Activated T-cell treated with anti-CD3 and anti-CD28 coated beads, Interleukin-2, amount 50 U/mL, for 4 hours (primary cell): Measurements from ENCODE around the gene SYCP3. TPM values are rescaled to one million over a fixed set of nuclear protein-coding genes. Genes with fewer than 3 reads are reported as not detected.

Experiments
- ATAC-seq, 2 donors: fragments of 200-7000 bp; cut with Tn5 transposase; one replicate each; pipeline ENCODE4 v1.10.0; 2021
- DNase-seq: peaks from one replicate; pipeline ENCODE4 v3.0.0-alpha.2; 2020
- H3K27me3 Mint-ChIP-seq: one replicate; pipeline ENCODE4 v1.8.0; 2021; ENCODE audit warnings: low read depth, mixed read lengths
- H3K36me3 Mint-ChIP-seq: one replicate; pipeline ENCODE4 v1.8.0; 2022; ENCODE audit warnings: mixed read lengths; ENCODE audit not compliant: insufficient read depth
- H3K4me1 Mint-ChIP-seq: one replicate; pipeline ENCODE4 v1.8.0; 2021; ENCODE audit warnings: low read depth, mixed read lengths
- H3K4me3 Mint-ChIP-seq: one replicate; pipeline ENCODE4 v1.8.0; 2021; ENCODE audit warnings: mild to moderate bottlenecking, moderate library complexity, mixed read lengths
- H3K9me3 Mint-ChIP-seq: one replicate; pipeline ENCODE4 v1.8.0; 2021; ENCODE audit warnings: mixed read lengths
- total RNA-seq, 3 donors: library from RNA; stranded (reverse); gene quantifications; one replicate each; pipeline ENCODE4 v1.2.1, GENCODE V29; 2021

The SYCP3 gene
- total RNA-seq = under 1 TPM in 2 of 3 donors, not detected in 1; 0.13 to 0.43 TPM

DNA sequence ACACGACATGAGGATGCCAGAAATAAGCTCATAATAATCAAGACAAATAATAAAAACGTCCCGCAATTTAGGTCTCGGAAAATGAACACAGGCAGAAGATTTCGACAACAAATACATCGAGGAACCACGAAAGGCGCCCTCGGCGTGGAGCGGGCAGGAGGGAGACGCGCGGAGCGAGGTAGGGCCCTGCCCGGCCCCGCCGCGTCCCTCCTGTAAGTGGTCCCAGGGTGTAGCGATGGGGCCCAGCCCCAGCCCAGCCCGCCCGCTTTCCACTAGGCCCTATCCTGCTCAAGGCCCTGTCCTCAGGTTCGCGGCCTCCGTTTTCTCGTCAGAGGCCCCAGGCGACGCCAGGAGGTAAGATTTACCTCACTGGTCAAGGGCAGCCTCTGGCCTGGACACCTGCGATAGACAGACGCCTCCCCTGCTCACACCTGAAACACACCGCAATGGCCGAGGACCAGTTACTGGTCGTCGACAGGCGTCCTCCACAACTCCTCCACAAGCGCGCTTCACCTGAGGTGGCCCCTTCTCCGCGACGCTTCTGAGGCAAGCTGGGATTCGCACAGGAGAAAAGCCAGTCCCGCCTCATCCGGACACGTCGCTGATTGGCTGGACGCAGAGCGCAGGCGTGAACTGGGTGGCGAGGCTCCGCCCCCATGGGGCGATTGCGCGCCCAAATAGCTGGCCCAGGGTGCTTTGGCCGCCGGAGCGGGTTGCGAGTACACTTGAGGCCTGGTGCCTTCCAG is at the start of gene SYCP3:
TSS of gene SYCP3 (minus strand) at position 543 of the 746 bp plus-strand sequence. CDS start 1,527 bp downstream, outside the sequence.
- DNase-seq = no peak
- ATAC-seq = no peak
- Mint-ChIP-seq H3K4me1 (peaks cover 10% of the 10 kb centered on the region), H3K4me3 (no peak within 1 kb of the TSS), H3K27me3 (no peaks in the 10 kb centered on the region), H3K9me3 (no peaks in the 10 kb centered on the region), H3K36me3 (peaks cover 9% of the 10 kb centered on the region)

DNA sequence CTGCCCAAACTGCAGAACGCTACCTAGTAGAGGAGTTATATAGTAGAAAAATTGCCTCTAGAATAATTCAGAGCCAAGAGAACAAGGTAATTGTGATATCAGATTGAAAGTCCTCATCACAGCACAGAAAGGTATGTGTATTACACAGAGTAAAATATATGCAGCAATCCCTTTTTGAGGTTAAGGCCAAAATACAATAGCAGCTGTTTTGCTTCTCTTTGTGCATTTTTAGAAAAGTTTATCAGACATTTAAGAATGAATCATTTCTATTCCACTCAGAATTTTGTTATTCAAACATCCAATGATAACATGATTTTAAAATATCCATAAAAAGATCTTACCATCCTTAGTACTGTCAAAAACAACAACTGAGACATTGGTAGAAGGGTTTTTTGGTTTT is 46.4 kb upstream of the SYCP3 start:
- no peak for ATAC-seq
- Mint-ChIP-seq H3K4me3 (no peak overlapping the region), H3K4me1 (peaks cover 15% of the 10 kb centered on the region), H3K9me3 (no peaks in the 10 kb centered on the region), H3K27me3 (no peaks in the 10 kb centered on the region), H3K36me3 (peaks cover 27% of the 10 kb centered on the region)
- DNase-seq = no peak

DNA sequence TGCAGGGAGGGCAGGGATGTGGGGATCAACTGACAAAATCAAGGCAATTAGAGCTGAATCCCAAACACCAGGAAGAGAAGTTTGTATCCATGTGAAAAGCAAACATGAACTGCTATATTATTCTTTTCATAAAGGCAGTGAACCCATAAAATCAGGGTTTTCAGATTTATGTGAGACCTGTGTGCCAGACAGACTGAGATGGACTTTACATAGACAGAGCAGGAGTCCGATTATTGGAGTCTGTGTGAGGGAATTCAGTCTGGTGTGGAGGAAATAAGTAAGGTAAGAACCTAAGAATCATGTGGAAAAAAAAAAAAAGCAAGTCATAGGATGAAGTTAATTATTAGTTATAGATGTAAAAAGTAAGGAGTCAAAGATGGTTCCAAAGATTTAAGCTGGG is 45.1 kb upstream of the SYCP3 start:
- DNase-seq (no peak), ATAC-seq (no peak)
- Mint-ChIP-seq H3K4me1 (peaks cover 14% of the 10 kb centered on the region), H3K9me3 (no peaks in the 10 kb centered on the region), H3K27me3 (no peaks in the 10 kb centered on the region), H3K4me3 (no peak overlapping the region), H3K36me3 (peaks cover 26% of the 10 kb centered on the region)

DNA sequence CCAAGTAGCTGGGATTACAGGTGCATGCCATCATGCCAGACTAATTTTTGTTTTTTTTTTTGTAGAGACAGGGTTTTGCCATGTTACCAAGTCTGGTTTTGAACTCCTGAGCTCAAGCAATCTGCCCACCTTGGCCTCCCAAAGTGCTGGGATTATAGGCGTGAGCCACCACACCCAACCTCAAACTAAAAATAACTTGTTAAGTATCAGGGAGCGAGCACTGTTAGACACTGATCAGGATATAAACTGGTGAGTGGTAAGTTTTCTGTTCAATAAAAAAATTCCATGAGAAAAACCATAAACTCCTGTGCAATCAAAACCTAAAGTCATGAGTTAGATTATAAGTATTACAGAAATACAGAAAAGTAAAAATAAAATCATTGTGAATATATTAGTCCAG is 44.6 kb upstream of the SYCP3 start:
- no peaks in the 10 kb centered on the region for H3K9me3 Mint-ChIP-seq
- H3K36me3 Mint-ChIP-seq = peaks cover 30% of the 10 kb centered on the region
- no peaks in the 10 kb centered on the region for H3K27me3 Mint-ChIP-seq
- DNase-seq (no peak), ATAC-seq (no peak)
- no peak overlapping the region for H3K4me3 Mint-ChIP-seq
- peaks cover 14% of the 10 kb centered on the region for H3K4me1 Mint-ChIP-seq

DNA sequence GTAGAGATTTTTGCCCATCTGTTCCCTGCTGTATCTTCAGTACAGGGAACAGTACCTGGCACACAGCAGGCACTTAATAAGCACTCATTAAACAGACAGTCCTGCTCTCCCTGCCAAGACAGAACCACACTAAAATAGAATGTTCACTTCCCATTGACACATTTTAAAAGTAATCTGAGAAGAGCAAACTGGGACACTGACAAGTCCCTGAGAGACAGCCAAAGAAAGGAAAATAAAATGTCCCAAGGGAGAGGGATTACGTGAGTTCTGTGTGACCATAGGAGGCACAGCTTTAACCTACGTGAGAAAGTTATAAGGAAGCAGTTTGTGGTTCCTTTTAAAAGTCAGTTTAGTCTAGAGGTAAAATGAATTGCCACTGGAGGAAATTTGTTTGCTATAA is 43.9 kb upstream of the SYCP3 start:
- Mint-ChIP-seq H3K4me1 (peaks cover 14% of the 10 kb centered on the region), H3K4me3 (no peak overlapping the region), H3K36me3 (peaks cover 32% of the 10 kb centered on the region), H3K9me3 (no peaks in the 10 kb centered on the region), H3K27me3 (no peaks in the 10 kb centered on the region)
- ATAC-seq = no peak
- DNase-seq = no peak

DNA sequence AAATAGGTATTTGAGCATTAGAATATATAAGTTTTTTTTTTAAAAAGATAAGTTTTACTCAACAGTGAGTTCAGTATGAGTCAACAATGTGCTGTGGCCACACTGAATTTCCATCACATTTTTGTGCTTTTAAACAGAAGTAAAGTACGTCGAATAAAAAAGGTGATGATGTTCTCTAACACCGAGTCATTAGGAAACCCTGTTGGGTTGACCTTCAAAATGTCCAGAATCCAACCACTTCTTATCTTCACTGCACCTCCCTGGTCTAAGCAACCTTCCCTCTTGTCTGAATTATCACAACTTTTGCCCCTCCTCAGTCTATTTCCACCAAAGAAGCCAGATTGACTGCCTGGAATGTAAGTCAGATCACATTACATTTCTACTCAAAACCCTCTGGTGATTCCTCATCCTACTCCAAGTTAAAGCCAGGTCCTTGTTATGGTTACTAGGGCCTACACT is 43.0 kb upstream of the SYCP3 start:
- peaks cover 14% of the 10 kb centered on the region for H3K4me1 Mint-ChIP-seq
- ATAC-seq = peak; percentile 46 to 73

DNA sequence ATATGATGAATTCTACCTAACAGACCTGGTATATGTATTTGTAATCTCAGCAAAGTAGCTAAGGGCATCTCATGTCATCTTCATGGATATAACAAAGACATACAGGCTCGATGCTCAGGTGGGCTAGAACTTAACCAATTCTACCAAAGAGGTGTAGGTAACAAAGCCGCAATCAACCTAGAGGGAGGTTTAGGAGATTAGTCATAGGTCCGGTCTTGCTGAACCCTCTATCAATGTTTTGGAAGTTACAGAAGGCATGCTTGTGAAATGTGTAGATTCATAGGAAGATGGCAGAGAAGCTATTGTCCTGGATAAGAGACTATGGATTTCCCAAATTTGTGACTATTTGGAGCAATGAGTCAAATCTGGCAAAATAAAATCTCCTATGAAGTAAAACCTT is 42.6 kb upstream of the SYCP3 start:
- peaks cover 27% of the 10 kb centered on the region for H3K36me3 Mint-ChIP-seq
- no peaks in the 10 kb centered on the region for H3K27me3 Mint-ChIP-seq
- DNase-seq (no peak), ATAC-seq (peak in 1 of 2 donors; percentile 36)
- peaks cover 14% of the 10 kb centered on the region for H3K4me1 Mint-ChIP-seq
- no peak overlapping the region for H3K4me3 Mint-ChIP-seq
- H3K9me3 Mint-ChIP-seq = no peaks in the 10 kb centered on the region

More for the DNA sequence above, 43.0 kb upstream of the SYCP3 start:
- H3K9me3 Mint-ChIP-seq = no peaks in the 10 kb centered on the region
- no peak overlapping the region for H3K4me3 Mint-ChIP-seq
- H3K27me3 Mint-ChIP-seq = no peaks in the 10 kb centered on the region
- DNase-seq = no peak
- peaks cover 30% of the 10 kb centered on the region for H3K36me3 Mint-ChIP-seq

DNA sequence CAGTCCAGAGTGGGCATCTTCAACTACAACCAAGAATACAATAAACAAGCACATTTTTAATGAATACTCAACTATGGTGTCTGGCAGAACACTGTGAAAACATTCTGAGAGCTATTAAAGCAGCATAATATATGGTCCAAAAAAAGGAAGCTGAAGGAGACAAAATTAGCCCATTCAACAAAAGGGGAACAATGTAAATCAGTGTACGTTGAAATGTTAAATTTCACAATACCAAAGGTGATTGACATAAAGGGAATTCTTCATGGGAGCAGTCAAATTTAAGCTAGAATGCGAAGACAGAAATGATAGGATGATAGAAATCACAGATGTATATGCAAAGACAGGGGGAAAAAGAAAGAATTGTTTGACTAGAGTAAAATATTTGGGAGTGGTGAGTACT is 41.3 kb upstream of the SYCP3 start:
- H3K27me3 Mint-ChIP-seq = no peaks in the 10 kb centered on the region
- H3K4me1 Mint-ChIP-seq = peaks cover 14% of the 10 kb centered on the region
- ATAC-seq (no peak), DNase-seq (no peak)
- no peaks in the 10 kb centered on the region for H3K9me3 Mint-ChIP-seq
- no peak overlapping the region for H3K4me3 Mint-ChIP-seq
- peaks cover 29% of the 10 kb centered on the region for H3K36me3 Mint-ChIP-seq

DNA sequence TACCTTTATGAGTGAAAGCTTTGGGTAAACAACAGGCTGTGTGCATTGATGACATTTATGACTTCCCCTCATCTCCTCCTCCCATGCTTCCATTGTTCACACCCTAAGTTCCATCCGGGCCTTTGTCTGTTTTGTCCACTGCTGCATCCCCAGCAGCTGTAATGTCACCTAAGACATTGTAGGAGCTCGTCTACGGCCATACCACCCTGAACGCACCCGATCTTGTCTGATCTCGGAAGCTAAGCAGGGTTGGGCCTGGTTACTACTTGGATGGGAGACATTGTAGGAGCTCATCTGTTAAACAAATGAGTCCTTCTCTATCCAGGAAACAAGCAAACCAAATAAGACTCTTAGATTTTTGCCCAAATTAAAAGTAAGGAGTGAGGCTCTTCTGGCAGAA is 40.4 kb upstream of the SYCP3 start:
- ATAC-seq = no peak
- no peaks in the 10 kb centered on the region for H3K27me3 Mint-ChIP-seq
- H3K4me3 Mint-ChIP-seq = no peak overlapping the region
- peaks cover 14% of the 10 kb centered on the region for H3K4me1 Mint-ChIP-seq
- H3K9me3 Mint-ChIP-seq = no peaks in the 10 kb centered on the region
- peaks cover 26% of the 10 kb centered on the region for H3K36me3 Mint-ChIP-seq
- DNase-seq = no peak

DNA sequence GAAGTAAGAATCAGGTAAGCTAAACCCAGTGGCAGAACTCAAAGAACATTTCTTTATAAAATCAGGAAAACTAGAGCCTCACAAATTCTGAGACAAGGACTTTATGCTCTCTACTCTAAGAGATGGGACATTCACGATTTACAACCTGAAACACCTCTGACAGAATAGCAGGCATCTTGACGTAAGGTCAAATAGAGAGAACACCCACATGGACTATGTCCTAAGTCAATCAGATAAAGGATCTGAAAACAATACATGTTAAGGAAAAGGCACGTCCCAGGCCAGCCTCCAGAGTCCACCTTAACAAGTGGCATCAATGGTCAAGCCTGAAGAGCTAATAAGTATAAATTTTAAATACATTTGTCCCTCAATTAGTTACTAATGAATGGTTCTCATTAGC is 39.9 kb upstream of the SYCP3 start:
- Mint-ChIP-seq H3K36me3 (peaks cover 23% of the 10 kb centered on the region), H3K4me1 (peaks cover 14% of the 10 kb centered on the region), H3K9me3 (no peaks in the 10 kb centered on the region), H3K27me3 (no peaks in the 10 kb centered on the region), H3K4me3 (no peak overlapping the region)
- DNase-seq (no peak), ATAC-seq (no peak)

DNA sequence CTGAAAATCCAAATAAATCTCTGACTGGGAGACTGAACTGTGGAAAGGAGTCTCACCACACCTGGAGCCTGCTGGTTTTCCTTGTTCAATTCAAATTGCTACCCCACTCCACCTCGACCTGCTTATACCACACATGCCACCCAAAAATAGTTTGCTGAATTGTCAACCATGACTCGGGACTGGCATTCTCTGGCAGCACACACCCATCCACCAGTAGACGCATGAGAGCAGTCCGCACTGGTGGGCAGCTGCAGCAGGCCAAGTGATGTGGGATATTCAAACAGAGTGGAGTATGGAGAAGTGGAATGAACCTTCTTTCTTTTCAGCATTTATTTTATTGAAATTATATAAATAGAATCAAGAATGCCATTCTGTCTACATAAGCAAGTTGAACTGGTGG is 38.7 kb upstream of the SYCP3 start:
- DNase-seq = no peak
- peaks cover 22% of the 10 kb centered on the region for H3K36me3 Mint-ChIP-seq

DNA sequence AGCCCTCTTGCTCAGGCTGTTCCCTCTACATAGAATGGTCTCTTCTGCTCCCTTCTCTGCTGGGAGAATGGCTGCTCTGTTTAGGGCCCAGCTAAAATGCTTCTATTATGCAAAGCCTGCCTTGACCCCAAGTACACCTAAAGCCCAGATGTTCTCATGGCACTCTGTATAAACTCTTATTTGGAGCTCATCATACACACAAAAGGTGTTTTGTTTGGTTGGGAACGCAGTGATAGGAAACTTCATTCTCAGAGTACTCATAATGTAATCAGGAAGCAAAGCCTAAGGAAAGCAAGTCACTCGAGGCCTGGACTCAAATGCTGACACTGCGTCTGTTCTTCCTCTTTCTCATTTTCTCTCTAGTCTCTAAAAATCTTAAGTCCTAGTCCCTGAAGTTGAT is 38.2 kb upstream of the SYCP3 start:
- Mint-ChIP-seq H3K4me1 (peaks cover 11% of the 10 kb centered on the region), H3K36me3 (peaks cover 22% of the 10 kb centered on the region), H3K9me3 (no peaks in the 10 kb centered on the region), H3K27me3 (no peaks in the 10 kb centered on the region), H3K4me3 (no peak overlapping the region)
- DNase-seq (no peak), ATAC-seq (no peak)

More for the DNA sequence above, 38.7 kb upstream of the SYCP3 start:
- Mint-ChIP-seq H3K4me1 (peaks cover 14% of the 10 kb centered on the region), H3K4me3 (no peak overlapping the region), H3K27me3 (no peaks in the 10 kb centered on the region), H3K9me3 (no peaks in the 10 kb centered on the region)
- ATAC-seq = no peak

DNA sequence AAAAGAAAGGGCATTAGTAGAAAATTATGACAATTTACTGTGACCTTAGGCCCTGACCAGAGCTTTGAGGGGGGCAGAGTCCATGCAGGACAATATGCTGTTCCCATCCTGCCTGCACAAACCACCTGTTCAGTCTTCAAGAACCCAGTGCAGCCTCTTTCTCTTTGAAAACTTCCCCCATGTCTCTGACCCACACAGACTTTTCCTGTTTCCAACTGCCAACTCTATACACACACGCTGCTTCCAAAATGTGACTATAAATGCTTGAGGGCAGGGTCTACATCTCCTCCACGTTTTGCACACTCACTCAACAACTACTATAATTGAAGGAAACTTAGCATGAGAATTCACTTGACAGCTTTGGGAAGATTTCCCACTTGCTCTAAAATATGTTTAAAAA is 36.6 kb upstream of the SYCP3 start:
- H3K4me3 Mint-ChIP-seq = no peak overlapping the region
- ATAC-seq (no peak), DNase-seq (no peak)
- H3K4me1 Mint-ChIP-seq = peaks cover 2% of the 10 kb centered on the region
- H3K36me3 Mint-ChIP-seq = peaks cover 19% of the 10 kb centered on the region
- H3K9me3 Mint-ChIP-seq = no peaks in the 10 kb centered on the region
- H3K27me3 Mint-ChIP-seq = no peaks in the 10 kb centered on the region

DNA sequence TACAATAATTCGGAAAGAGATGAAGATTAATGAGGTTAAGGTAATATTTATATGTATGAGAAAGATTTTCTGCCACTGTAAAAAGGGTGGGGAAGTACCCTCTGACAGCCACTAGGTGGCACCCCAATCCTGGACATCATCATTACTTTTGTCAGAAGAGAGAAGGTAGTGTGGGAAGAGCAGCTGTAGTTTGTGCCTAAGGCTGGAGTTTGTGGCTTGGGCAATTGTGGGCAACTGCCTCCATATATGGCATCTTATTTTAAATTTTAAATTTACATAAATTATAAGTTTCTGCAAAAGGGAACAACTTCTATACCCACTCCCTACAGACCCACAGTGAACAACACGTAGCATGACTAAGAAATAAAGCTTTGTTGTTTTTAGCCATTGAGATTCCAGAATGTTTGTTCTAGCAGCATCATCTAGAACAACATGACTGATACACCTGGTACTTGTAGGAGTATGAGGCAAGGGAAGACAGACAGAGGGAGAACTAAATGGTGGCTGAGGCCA is 34.4 kb upstream of the SYCP3 start:
- ATAC-seq = peak; percentile 85 to 86
- peak; percentile 63 for DNase-seq
- Mint-ChIP-seq H3K9me3 (no peaks in the 10 kb centered on the region), H3K4me1 (no peaks in the 10 kb centered on the region), H3K36me3 (peaks cover 16% of the 10 kb centered on the region), H3K4me3 (no peak overlapping the region), H3K27me3 (no peaks in the 10 kb centered on the region)
